ENCODE data around the gene PIGN. TPM values are rescaled to one million over a fixed set of nuclear protein-coding genes. Genes with fewer than 3 reads are reported as not detected.
"Not testable (repeated sequence)": the region's sequence is repeated elsewhere in the genome, so short reads cannot be mapped to it uniquely, and the experiment has no call there.

The PIGN gene
- total RNA-seq, 2 donors from 2014 or later = 32.3 to 32.8 TPM

DNA sequence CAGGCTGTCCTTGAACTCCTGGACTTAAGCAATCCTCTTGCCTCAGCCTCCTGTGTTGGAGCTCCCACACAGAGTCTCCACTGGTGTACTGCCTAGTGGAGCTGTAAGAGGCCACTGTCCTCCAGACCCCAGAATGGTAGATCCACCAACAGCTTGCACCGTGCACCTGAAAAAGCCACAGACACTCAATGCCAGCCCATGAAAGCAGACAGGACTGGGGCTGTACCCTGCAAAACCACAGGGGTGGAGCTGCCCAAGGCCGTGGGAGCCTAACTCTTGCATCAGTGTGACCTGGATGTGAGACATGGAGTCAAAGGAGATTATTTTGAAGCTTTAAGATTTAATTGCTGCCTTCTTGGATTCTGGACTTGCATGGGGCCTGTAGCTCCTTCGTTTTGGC is 152.6 kb downstream of the PIGN start:
- ATAC-seq (replicated peaks); H3K36me3 Mint-ChIP-seq (ENCODE audit: low read depth); H3K9me3 Mint-ChIP-seq; H3K27me3 Mint-ChIP-seq; H3K4me3 Mint-ChIP-seq; H3K27ac Mint-ChIP-seq: not testable (repeated sequence)
- H3K4me1 Mint-ChIP-seq = peaks cover 16% of the 10 kb centered on the region

DNA sequence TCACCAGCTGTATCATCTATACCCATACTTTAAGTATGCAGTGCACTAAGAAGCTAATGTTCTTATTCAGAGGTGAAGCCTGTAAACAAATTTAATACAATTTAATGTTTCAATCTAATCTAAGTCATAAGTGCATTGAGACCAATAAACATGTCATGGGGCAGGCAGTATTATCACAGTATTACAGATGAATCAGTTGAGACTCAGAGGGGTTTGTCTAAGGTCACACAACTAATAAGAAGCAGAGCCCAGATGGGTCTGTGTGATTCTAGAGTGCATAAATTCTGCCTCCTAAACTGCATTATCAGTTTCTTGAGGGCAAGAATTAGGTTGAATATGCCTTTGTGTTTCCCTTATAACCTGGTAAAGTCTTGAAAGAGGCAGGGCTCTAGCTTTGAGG is 153.1 kb downstream of the PIGN start:
- Mint-ChIP-seq H3K4me3 (no peak overlapping the region), H3K36me3 (ENCODE audit: low read depth) (no peaks in the 10 kb centered on the region), H3K4me1 (peaks cover 16% of the 10 kb centered on the region), H3K27ac (no peak overlapping the region), H3K9me3 (no peaks in the 10 kb centered on the region), H3K27me3 (no peaks in the 10 kb centered on the region)
- no peak for ATAC-seq (replicated peaks)

DNA sequence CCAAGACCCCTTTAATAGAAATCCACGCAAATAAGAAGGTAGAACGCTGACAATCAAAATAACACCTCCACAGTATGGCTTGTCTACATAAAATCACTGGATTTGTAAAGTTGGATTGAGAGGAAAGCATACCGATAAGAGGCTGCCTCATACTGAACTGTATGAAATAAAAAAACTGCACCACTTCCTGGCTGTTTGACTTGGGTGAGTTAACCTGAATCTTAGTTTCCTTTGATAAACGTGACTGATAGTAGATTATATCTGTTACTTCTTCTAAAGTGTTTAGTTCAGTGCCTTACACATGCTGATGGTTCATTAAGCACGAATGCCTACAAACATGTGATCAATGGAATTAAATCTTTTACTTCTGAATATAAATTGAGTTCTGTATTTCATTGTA is 153.6 kb downstream of the PIGN start:
- Mint-ChIP-seq H3K4me3 (no peak overlapping the region), H3K4me1 (peaks cover 16% of the 10 kb centered on the region), H3K9me3 (no peaks in the 10 kb centered on the region), H3K27me3 (no peaks in the 10 kb centered on the region), H3K36me3 (ENCODE audit: low read depth) (no peaks in the 10 kb centered on the region), H3K27ac (no peak overlapping the region)
- ATAC-seq (replicated peaks) = peak; percentile 40

DNA sequence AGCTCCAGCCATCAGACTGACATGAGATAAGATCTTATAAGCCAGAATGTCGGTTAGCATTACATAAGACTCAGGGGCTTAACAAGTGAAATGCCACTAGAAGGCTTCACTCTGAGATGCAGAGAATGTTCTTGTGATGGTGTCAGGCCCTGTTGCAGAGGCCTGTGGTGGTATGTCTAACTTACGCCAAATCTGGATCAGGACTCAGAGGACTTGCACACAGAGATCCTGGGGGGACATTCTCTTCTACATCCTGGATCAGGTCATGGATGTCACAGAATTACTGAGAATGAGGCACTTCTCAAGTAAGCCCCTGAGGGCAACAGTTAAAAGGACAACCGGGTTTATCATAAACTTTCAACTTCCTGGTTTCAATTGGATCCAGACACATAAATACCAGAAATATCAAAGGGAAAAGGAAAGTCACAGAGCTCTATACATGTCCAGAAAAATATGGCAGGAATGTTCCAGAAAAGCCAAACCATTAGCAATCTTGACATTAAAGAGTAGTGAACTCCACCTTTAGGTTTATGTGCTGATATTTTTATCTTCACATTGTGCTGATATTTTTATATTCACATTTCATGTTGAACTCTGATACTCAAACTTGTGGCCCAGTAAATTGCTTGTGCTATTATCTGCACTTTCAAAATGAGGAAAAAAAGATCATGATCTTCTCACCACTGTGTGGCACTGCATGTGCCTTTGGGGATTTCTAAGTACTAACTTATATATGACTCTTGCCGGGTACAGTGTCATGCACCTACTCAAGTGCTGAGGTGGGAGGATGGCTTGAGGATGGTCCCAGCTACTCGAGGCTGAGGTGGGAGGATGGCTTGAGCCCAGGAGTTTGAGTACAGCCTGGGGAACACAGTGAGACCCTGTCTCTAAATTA is 156.5 kb downstream of the PIGN start:
- Mint-ChIP-seq H3K36me3 (ENCODE audit: low read depth) (no peaks in the 10 kb centered on the region), H3K4me3 (no peak overlapping the region), H3K27ac (no peak overlapping the region), H3K27me3 (peaks cover 5% of the 10 kb centered on the region), H3K4me1 (peaks cover 16% of the 10 kb centered on the region), H3K9me3 (no peaks in the 10 kb centered on the region)
- no peak for ATAC-seq (replicated peaks)

DNA sequence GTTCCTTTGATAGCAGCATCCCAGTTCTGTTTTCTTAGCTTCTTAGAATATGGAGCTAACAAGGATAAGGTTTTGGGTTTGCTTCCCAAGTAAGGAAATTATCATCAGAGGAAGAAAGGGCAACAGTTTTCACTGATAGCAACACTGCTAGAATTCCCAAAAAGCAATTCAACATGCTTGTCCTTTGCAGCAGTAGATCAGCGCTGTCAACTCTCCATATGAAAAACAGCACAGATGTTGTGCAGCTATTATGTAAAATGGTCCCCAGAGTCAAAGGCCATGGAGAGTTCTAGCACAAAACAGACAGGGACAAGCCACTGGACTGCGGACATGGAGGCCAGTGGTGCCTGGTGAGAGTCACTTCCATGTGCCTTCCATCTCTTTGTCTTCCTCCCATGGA is 158.1 kb downstream of the PIGN start:
- Mint-ChIP-seq H3K4me1 (peaks cover 11% of the 10 kb centered on the region), H3K27me3 (peaks cover 5% of the 10 kb centered on the region), H3K36me3 (ENCODE audit: low read depth) (no peaks in the 10 kb centered on the region), H3K27ac (no peak overlapping the region), H3K4me3 (no peak overlapping the region), H3K9me3 (no peaks in the 10 kb centered on the region)
- no peak for ATAC-seq (replicated peaks)

DNA sequence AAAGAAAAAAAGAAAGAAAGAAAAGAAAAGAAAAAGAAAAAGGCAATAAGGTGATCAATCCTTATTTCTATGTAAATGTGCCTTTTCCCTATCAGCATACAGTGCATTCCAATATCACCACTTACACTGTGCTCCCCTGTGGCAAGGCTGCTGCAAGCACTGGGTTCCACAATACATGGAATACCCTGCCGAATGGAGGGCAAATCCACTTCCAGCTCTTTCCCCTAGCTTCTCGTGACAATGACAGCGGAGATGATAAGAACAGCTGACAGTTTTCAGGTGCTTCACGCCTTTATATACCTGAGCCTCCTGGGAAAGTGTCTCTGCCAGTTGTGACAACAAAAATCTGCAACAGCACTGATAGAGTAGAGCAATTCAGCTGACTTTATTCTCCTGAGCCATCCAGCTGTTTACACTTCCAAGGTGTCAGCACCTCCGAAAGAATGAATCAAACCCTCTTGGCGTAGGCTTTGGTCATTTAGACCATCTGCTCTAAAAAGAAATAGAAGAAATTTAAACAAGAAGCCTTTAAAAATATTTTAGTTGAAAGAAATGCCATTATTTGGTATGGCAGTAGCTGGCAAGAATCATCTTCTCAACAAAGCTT is 158.8 kb downstream of the PIGN start:
- H3K4me3 Mint-ChIP-seq = no peak overlapping the region
- peaks cover 5% of the 10 kb centered on the region for H3K27me3 Mint-ChIP-seq
- no peak for ATAC-seq (replicated peaks)
- H3K27ac Mint-ChIP-seq = no peak overlapping the region
- H3K36me3 Mint-ChIP-seq (ENCODE audit: low read depth) = no peaks in the 10 kb centered on the region
- no peaks in the 10 kb centered on the region for H3K9me3 Mint-ChIP-seq
- peaks cover 4% of the 10 kb centered on the region for H3K4me1 Mint-ChIP-seq

DNA sequence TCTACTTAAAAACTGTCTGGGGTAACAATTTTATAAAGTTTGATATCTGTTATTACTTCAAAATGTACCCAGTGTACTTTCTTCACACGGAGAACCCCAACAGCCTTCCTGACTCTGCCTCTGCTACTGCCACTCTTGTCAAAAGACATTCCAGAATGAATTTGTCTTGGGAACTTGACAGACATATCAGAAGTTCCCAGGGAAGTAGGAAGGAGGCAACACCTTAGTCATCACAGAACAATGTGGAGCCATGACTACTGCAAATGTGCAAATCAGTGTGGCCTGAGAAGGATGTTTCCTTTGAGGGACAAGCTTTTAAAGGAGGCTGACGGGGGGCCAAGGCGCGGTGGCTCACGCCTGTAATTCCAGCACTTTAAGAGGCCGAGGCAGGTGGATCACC is 160.3 kb downstream of the PIGN start:
- Mint-ChIP-seq H3K4me1 (no peaks in the 10 kb centered on the region), H3K36me3 (ENCODE audit: low read depth) (no peaks in the 10 kb centered on the region), H3K4me3 (no peak overlapping the region), H3K9me3 (no peaks in the 10 kb centered on the region), H3K27me3 (peaks cover 5% of the 10 kb centered on the region), H3K27ac (no peak overlapping the region)
- no peak for ATAC-seq (replicated peaks)

DNA sequence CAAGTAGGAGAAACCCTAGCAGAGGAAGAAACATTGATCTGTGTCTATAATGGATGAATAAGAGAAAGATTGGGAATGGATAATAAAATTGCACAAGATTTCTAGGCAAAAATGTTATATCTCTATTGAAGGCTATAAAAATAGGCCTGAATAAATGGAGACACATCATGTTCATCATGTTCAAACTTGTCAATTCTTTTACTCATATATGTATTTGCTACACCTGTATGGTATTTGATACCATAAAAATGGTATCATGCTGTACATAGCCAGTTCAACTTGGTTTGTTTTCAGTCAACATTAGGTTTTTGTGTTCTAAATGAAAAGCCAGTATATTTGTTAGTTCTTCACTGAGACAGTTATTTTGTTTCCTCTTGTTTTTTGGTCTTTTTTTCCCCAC is 161.9 kb downstream of the PIGN start:
- no peaks in the 10 kb centered on the region for H3K4me1 Mint-ChIP-seq
- ATAC-seq (replicated peaks) = no peak
- H3K27ac Mint-ChIP-seq = no peak overlapping the region
- H3K4me3 Mint-ChIP-seq = no peak overlapping the region
- H3K27me3 Mint-ChIP-seq = peaks cover 5% of the 10 kb centered on the region
- no peaks in the 10 kb centered on the region for H3K9me3 Mint-ChIP-seq
- H3K36me3 Mint-ChIP-seq (ENCODE audit: low read depth) = no peaks in the 10 kb centered on the region

DNA sequence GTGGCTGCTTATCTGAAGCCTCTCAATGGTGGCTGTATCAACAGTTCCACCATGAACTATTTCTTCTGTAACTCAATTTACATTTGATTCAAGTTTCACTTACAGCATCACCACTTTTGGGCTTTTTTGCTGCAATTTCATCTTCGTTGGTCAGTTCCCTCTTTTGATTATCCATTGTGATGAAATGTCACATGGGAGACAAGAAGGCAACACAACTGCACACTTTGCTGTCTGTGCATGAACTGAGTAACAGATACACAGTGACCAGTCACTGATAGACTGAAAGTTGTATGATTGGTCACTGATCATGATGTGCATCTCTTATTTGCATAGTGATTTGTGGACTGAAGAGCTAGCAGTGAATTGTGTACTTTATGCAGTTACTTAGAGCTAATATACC is 163.3 kb downstream of the PIGN start:
- H3K4me1 Mint-ChIP-seq = no peaks in the 10 kb centered on the region
- no peak for ATAC-seq (replicated peaks)
- H3K36me3 Mint-ChIP-seq (ENCODE audit: low read depth) = no peaks in the 10 kb centered on the region
- no peaks in the 10 kb centered on the region for H3K9me3 Mint-ChIP-seq
- H3K4me3 Mint-ChIP-seq = no peak overlapping the region
- H3K27me3 Mint-ChIP-seq = peaks cover 5% of the 10 kb centered on the region
- no peak overlapping the region for H3K27ac Mint-ChIP-seq

DNA sequence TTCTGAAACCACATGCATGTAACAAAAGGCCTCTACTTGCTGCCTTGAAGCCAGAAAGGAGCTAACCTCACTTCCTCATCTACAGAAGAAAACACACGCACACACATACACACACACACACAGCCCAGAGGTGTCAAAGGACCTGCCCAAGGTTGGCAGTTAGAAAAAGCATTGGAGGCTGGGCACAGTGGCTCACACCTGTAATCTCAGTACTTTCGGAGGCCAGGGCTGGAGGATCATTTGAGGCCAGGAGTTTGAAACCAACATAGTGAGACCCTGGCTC is 168.2 kb downstream of the PIGN start:
- Mint-ChIP-seq H3K4me3 (no peak overlapping the region), H3K9me3 (no peaks in the 10 kb centered on the region), H3K36me3 (ENCODE audit: low read depth) (no peaks in the 10 kb centered on the region), H3K27ac (no peak overlapping the region), H3K27me3 (no peaks in the 10 kb centered on the region), H3K4me1 (no peaks in the 10 kb centered on the region)
- no peak for ATAC-seq (replicated peaks)

DNA sequence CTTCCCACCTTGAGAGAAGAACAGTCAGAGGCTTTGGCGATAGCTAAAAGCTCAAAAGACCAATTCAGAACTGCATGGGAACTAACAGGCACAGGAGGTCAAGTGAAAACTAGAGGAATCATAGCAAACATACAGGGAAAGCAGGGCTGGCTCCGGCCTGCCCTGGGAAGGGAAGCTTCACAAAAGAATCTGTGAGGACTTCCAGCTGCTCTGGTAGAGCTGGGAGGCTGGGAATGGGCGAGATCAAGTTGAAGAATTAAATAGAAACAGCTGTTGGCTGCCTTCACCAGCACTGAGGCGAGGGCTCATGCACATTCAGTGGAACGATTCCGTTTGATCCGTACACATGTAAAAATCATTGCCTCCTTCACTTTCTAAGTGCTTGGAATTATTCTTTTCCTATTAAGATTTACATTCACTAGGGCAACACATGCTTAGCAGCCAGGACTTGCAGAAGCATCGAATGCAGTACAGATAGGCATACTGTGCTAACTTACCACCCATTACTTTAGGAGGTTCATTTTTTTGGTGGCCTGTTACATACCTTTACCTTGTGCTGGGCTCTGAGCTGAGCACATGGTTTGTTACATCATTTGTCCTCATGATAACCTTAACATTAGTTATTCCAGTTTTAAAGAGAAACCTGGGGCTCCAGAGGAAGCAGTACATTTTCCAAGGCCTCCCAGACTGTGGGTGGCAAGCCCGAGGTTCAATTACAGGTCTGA is 168.7 kb downstream of the PIGN start:
- Mint-ChIP-seq H3K4me1 (no peaks in the 10 kb centered on the region), H3K36me3 (ENCODE audit: low read depth) (no peaks in the 10 kb centered on the region), H3K27me3 (no peaks in the 10 kb centered on the region), H3K9me3 (no peaks in the 10 kb centered on the region), H3K27ac (no peak overlapping the region), H3K4me3 (no peak overlapping the region)
- ATAC-seq (replicated peaks) = no peak

DNA sequence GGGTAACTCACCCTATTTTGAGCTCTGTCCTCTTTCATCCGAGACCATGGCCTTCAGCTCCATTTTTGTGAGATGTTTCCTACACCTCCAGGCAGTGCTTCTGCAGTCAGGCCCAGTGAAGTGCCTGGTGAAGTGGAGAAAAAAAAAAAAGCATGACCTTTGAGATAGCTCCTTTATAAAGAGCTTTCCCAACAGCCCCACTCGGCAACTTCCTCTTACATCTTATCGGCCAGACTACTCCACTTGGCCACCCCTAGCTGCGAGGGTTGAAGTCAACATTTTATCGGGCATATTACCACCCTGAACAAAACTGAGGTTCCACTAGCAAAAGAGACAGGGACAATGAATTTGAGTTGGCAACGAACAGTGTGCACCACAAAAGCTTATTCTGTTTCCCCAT is 169.2 kb downstream of the PIGN start:
- Mint-ChIP-seq H3K27ac (no peak overlapping the region), H3K4me1 (no peaks in the 10 kb centered on the region), H3K36me3 (ENCODE audit: low read depth) (no peaks in the 10 kb centered on the region), H3K4me3 (no peak overlapping the region), H3K27me3 (no peaks in the 10 kb centered on the region), H3K9me3 (no peaks in the 10 kb centered on the region)
- no peak for ATAC-seq (replicated peaks)

DNA sequence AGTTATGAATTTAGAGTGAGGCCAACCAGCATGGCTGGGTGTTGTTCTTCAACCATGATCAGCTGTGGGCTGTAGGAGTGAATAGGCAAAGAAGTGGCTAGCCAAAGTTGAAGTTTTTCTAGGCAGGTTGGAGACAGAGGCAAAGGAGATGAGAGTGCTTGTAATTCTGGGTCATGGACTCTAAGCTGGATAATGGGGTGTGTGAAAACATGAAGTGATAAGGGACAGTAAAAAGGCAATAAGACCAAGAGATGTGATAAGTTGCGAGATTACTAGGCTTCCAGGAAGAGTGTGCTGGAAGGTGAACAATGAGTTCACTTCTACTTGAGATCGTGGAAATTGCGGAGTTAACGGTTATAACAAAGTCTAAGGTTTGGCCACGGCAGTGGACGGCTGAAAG is 175.4 kb downstream of the PIGN start:
- Mint-ChIP-seq H3K4me3 (no peak overlapping the region), H3K4me1 (no peaks in the 10 kb centered on the region), H3K36me3 (ENCODE audit: low read depth) (no peaks in the 10 kb centered on the region), H3K27ac (no peak overlapping the region), H3K27me3 (peaks cover 11% of the 10 kb centered on the region), H3K9me3 (no peaks in the 10 kb centered on the region)
- ATAC-seq (replicated peaks) = no peak

DNA sequence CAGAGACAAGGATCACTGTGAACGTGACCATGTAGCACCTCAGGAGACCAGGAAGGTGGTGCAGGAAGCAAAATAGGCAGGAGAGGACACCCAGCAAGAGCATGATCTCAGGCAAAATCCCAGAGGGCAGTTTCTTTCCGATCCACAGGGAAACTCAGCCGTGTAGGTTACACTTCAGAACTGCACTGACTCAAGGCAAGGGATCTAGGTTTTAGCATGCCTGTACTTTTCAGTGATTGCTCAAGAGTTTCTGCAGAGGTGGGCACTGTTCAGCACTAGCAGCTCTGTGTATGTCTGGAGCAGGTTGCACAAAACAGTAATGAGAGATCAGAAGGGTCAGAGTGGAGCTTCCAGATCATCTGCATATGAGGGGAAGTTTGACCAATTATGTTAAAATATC is 177.3 kb downstream of the PIGN start:
- no peak for ATAC-seq (replicated peaks)
- H3K9me3 Mint-ChIP-seq = peaks cover 3% of the 10 kb centered on the region
- no peak overlapping the region for H3K4me3 Mint-ChIP-seq
- H3K36me3 Mint-ChIP-seq (ENCODE audit: low read depth) = no peaks in the 10 kb centered on the region
- no peak overlapping the region for H3K27ac Mint-ChIP-seq
- H3K4me1 Mint-ChIP-seq = no peaks in the 10 kb centered on the region
- peaks cover 11% of the 10 kb centered on the region for H3K27me3 Mint-ChIP-seq

DNA sequence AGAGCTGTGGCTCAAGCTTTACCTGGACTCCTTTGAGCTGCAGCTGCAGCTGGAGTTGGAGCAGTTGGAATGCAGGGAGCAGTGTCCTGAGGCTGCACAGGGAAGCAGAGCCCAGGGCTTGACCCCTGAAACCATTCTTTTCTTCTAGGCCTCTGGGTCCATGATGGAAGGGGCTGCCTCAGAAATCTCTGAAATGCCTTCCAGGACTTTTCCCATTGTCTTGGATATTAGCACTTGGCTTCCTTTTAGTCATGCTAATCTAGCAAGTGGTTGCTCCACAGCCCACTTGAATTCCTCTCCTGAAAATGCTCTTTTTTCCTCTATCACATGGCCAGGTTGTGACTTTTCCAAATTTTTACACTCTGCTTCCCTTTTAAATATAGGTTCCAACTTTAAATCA is 185.5 kb downstream of the PIGN start:
- Mint-ChIP-seq H3K36me3 (ENCODE audit: low read depth) (no peaks in the 10 kb centered on the region), H3K4me1 (peaks cover 5% of the 10 kb centered on the region), H3K4me3 (no peak overlapping the region), H3K27me3 (peaks cover 9% of the 10 kb centered on the region), H3K27ac (no peak overlapping the region), H3K9me3 (peaks cover 19% of the 10 kb centered on the region)
- no peak for ATAC-seq (replicated peaks)
